Keratinocyte (primary cell): ENCODE data around the gene TSPAN18. TPM values are rescaled to one million over a fixed set of nuclear protein-coding genes. Genes with fewer than 3 reads are reported as not detected.

Experiments used
- DNase-seq: peaks from one replicate; pipeline ENCODE4 v3.0.0-alpha.2; 2011; ENCODE audit warnings: low read depth, missing footprints, low spot score
- FAIRE-seq: peaks from 2 replicates; lab custom pipeline; 2011; peaks lifted over from hg19 to GRCh38; lab: Jason Lieb, UNC
- H2AFZ ChIP-seq: 2 replicates; pipeline ENCODE4 v1.6.0; 2012; ENCODE audit warnings: low read length, control low read depth, inconsistent platforms; ENCODE audit not compliant: control insufficient read depth
- H3K27ac ChIP-seq: 2 replicates; pipeline ENCODE4 v1.5.1; 2011; ENCODE audit warnings: low read length; ENCODE audit not compliant: control insufficient read depth, insufficient read depth
- H3K27me3 ChIP-seq: 3 replicates; pipeline ENCODE4 v1.6.0; 2011; ENCODE audit warnings: low read length; ENCODE audit not compliant: control insufficient read depth, insufficient read depth; ENCODE audit errors: extremely low read depth
- H3K36me3 ChIP-seq, 2 experiments: 2 replicates in 1 of 2; 3 replicates in 1 of 2; pipeline ENCODE4 v1.5.1; 2011; ENCODE audit warnings: low read length in 2 of 2, mild to moderate bottlenecking in 1 of 2; ENCODE audit not compliant: control insufficient read depth in 2 of 2, insufficient read depth in 2 of 2; ENCODE audit errors: extremely low read depth in 1 of 2
- H3K4me1 ChIP-seq: 3 replicates; pipeline ENCODE4 v1.5.1; 2011; ENCODE audit warnings: low read length; ENCODE audit not compliant: control insufficient read depth, insufficient read depth; ENCODE audit errors: extremely low read depth
- H3K4me2 ChIP-seq: 3 replicates; pipeline ENCODE4 v1.6.0; 2011; ENCODE audit warnings: low read depth, low read length; ENCODE audit not compliant: control insufficient read depth, insufficient read depth; ENCODE audit errors: extremely low read depth
- H3K4me3 ChIP-seq, 3 experiments: fragments of 200-600 bp in 1 of 3; sonication (generic) in 1 of 3; 2 replicates in 2 of 3; 3 replicates in 1 of 3; pipeline ENCODE4 v1.5.1; 2011 to 2016; ENCODE audit warnings: low read length in 3 of 3, mild to moderate bottlenecking in 3 of 3, control low read depth in 2 of 3, inconsistent platforms in 1 of 3, low read depth in 1 of 3, mixed read lengths in 1 of 3, mixed run types in 1 of 3, moderate library complexity in 1 of 3; ENCODE audit not compliant: control insufficient read depth in 2 of 3, insufficient read depth in 2 of 3; ENCODE audit errors: extremely low read depth in 1 of 3
- H3K79me2 ChIP-seq: 2 replicates; pipeline ENCODE4 v1.6.0; 2012; ENCODE audit warnings: low read length; ENCODE audit not compliant: control insufficient read depth, insufficient read depth
- H3K9ac ChIP-seq: 3 replicates; pipeline ENCODE4 v1.6.0; 2011; ENCODE audit warnings: low read length; ENCODE audit not compliant: control insufficient read depth, insufficient read depth; ENCODE audit errors: extremely low read depth
- H3K9me1 ChIP-seq: 3 replicates; pipeline ENCODE4 v1.6.0; 2011; ENCODE audit warnings: low read length; ENCODE audit not compliant: control insufficient read depth, insufficient read depth; ENCODE audit errors: extremely low read depth
- H3K9me3 ChIP-seq: 2 replicates; pipeline ENCODE4 v1.5.1; 2012; ENCODE audit warnings: low read depth, low read length; ENCODE audit not compliant: control insufficient read depth
- H4K20me1 ChIP-seq: 3 replicates; pipeline ENCODE4 v1.6.0; 2011; ENCODE audit warnings: low read length; ENCODE audit not compliant: control insufficient read depth, insufficient read depth; ENCODE audit errors: extremely low read depth
- CTCF ChIP-seq, 3 experiments: IDR thresholded peaks in 1 of 3; conservative IDR thresholded peaks in 1 of 3; optimal IDR thresholded peaks in 1 of 3; 2 replicates in 2 of 3; 3 replicates in 1 of 3; pipeline versions ENCODE3 to v1.5.1; 2011; ENCODE audit warnings: low read length in 3 of 3, mild to moderate bottlenecking in 3 of 3, moderate library complexity in 2 of 3, control low read depth in 1 of 3, inconsistent platforms in 1 of 3; ENCODE audit not compliant: insufficient read depth in 2 of 3; ENCODE audit errors: extremely low read depth in 1 of 3
- EZH2 ChIP-seq: IDR thresholded peaks from one replicate; pipeline ENCODE4 v1.6.1; 2012; ENCODE audit warnings: inconsistent platforms, mild to moderate bottlenecking, low read length, moderate library complexity
- dilution Hi-C: fragments of 300-500 bp; cut with MboI; formaldehyde crosslinking; loops from one replicate; pipeline ENCODE4 v1.7.0; 2020; ENCODE audit warnings: low sequenced_read_pairs; ENCODE audit not compliant: extremely low pct_ligation_motif_present
- polyA plus RNA-seq, 5 experiments: library from polyadenylated mRNA; depleted of rRNA in 3 of 5; stranded (reverse) in 3 of 5; stranded (forward) in 1 of 5; unstranded in 1 of 5; fragments of >200 nt; gene quantifications; 1 replicate in 1 of 5; 2 replicates in 3 of 5; 3 replicates in 1 of 5; pipeline versions ENCODE4 v1.2.1 to v1.2.3, GENCODE V29; 2011 to 2012; ENCODE audit warnings: missing spikeins in 2 of 5, low read depth in 1 of 5, low replicate concordance in 1 of 5

TSPAN18 gene
- polyA plus RNA-seq, 1 donor (not counting 4 experiments of a cell fraction or from before 2014, with no cell fraction given) = not detected

GRCh38 chr11:44915621-44916020 is 188.9 kb downstream of the TSPAN18 start:
- H3K36me3 ChIP-seq = no peaks in the 10 kb centered on the region
- no peaks in the 10 kb centered on the region for H3K9me1 ChIP-seq
- H3K79me2 ChIP-seq = no peaks in the 10 kb centered on the region
- DNase-seq = no peak
- TF ChIP-seq EZH2 (no peak), CTCF (optimal IDR thresholded peaks at IDR 0.05 in 1 of 3, IDR thresholded peaks at IDR 0.05 in 1 of 3, conservative IDR thresholded peaks at IDR 0.05 in 1 of 3; ENCODE audit: extremely low read depth in 1 of 3, insufficient read depth in 2 of 3, low read length in 3 of 3) (no peak)
- no peak overlapping the region for H3K9ac ChIP-seq
- no peaks in the 10 kb centered on the region for H3K9me3 ChIP-seq
- no peaks in the 10 kb centered on the region for H4K20me1 ChIP-seq
- no peak for FAIRE-seq
- no peak overlapping the region for H3K27ac ChIP-seq
- H3K27me3 ChIP-seq = peaks cover 16% of the 10 kb centered on the region
- no peak overlapping the region for H3K4me2 ChIP-seq
- H3K4me3 ChIP-seq = no peak overlapping the region
- dilution Hi-C loops = no loop called here
- no peak overlapping the region for H2AFZ ChIP-seq
- no peaks in the 10 kb centered on the region for H3K4me1 ChIP-seq

GRCh38 chr11:44916331-44916730 is 189.6 kb downstream of the TSPAN18 start:
- Histone ChIP-seq H3K79me2 (no peaks in the 10 kb centered on the region), H3K4me2 (no peak overlapping the region), H3K4me3 (no peak overlapping the region), H3K27ac (no peak overlapping the region), H3K27me3 (peaks cover 16% of the 10 kb centered on the region), H3K9me1 (no peaks in the 10 kb centered on the region), H3K9me3 (no peaks in the 10 kb centered on the region), H3K36me3 (no peaks in the 10 kb centered on the region), H3K4me1 (no peaks in the 10 kb centered on the region), H2AFZ (no peak overlapping the region), H3K9ac (no peak overlapping the region), H4K20me1 (no peaks in the 10 kb centered on the region)
- FAIRE-seq (no peak), DNase-seq (no peak)
- dilution Hi-C loops = no loop called here
- TF ChIP-seq EZH2 (no peak), CTCF (optimal IDR thresholded peaks at IDR 0.05 in 1 of 3, IDR thresholded peaks at IDR 0.05 in 1 of 3, conservative IDR thresholded peaks at IDR 0.05 in 1 of 3; ENCODE audit: extremely low read depth in 1 of 3, insufficient read depth in 2 of 3, low read length in 3 of 3) (no peak)
